Measurements from ENCODE around the gene LY6G5C. TPM values are rescaled to one million over a fixed set of nuclear protein-coding genes. Genes with fewer than 3 reads are reported as not detected.

LY6G5C gene
- total RNA-seq, 4 donors from 2014 or later = 0.95 to 2.2 TPM; not detected in 2

GRCh38 chr6:31713991-31714684 is 33.3 kb upstream of the LY6G5C start:
- Histone ChIP-seq H3K27ac (peak overlapping the region; percentile 38 to 64 (median 48)), H3K4me1 (peaks cover 0 to 43% (median 31%) of the 10 kb centered on the region in 4 donors), H3K9me3 (no peaks in the 10 kb centered on the region), H3K27me3 (no peaks in the 10 kb centered on the region), H3K4me3 (no peak overlapping the region), H3K36me3 (no peaks in the 10 kb centered on the region)
- no peak for TF ChIP-seq CTCF (IDR thresholded peaks at IDR 0.05)
- no peak for TF ChIP-seq POLR2AphosphoS5 (IDR thresholded peaks at IDR 0.05)
- TF ChIP-seq POLR2A (IDR thresholded peaks at IDR 0.05) = no peak
- TF ChIP-seq EP300 (IDR thresholded peaks at IDR 0.05; ENCODE audit: low read depth) = no peak
- in situ Hi-C loops (cut with MboI; ENCODE audit: low pct_ligation_motif_present in 1 of 4, low pct_unique_long_range_greater_than_20kb in 1 of 4, low sequenced_read_pairs in 3 of 4) (no loop called here), intact Hi-C loops (cut with DNase I; ENCODE audit: low total_unique reads) (no loop called here)
- peak; percentile 34 for DNase-seq
- WGBS, 2 donors (ENCODE audit: low coverage in 1 of 2) = 20 to 23% methylated on average over 5 of the region's 5 CpGs

GRCh38 chr6:31713465-31713864 is 32.6 kb upstream of the LY6G5C start:
- 62 to 63% methylated on average over 2 to 4 of the region's 4 CpGs for WGBS, 2 donors (ENCODE audit: low coverage in 1 of 2)
- no peak for DNase-seq
- Histone ChIP-seq H3K4me3 (no peak overlapping the region), H3K9me3 (no peaks in the 10 kb centered on the region), H3K27ac (peak overlapping the region; percentile 38 to 64 (median 48)), H3K4me1 (peaks cover 0 to 37% (median 24%) of the 10 kb centered on the region in 4 donors), H3K36me3 (no peaks in the 10 kb centered on the region), H3K27me3 (no peaks in the 10 kb centered on the region)
- in situ Hi-C loops (cut with MboI; ENCODE audit: low pct_ligation_motif_present in 1 of 4, low pct_unique_long_range_greater_than_20kb in 1 of 4, low sequenced_read_pairs in 3 of 4) = no loop called here
- TF ChIP-seq POLR2AphosphoS5 (IDR thresholded peaks at IDR 0.05) = no peak
- TF ChIP-seq CTCF (IDR thresholded peaks at IDR 0.05) = no peak
- no peak for TF ChIP-seq EP300 (IDR thresholded peaks at IDR 0.05; ENCODE audit: low read depth)
- TF ChIP-seq POLR2A (IDR thresholded peaks at IDR 0.05) = no peak
- intact Hi-C loops (cut with DNase I; ENCODE audit: low total_unique reads) = no loop called here

GRCh38 chr6:31712296-31712695 is 31.4 kb upstream of the LY6G5C start:
- H3K27me3 ChIP-seq = no peaks in the 10 kb centered on the region
- peaks cover 0 to 28% (median 15%) of the 10 kb centered on the region in 4 donors for H3K4me1 ChIP-seq
- intact Hi-C loops (cut with DNase I; ENCODE audit: low total_unique reads) (no loop called here), in situ Hi-C loops (cut with MboI; ENCODE audit: low pct_ligation_motif_present in 1 of 4, low pct_unique_long_range_greater_than_20kb in 1 of 4, low sequenced_read_pairs in 3 of 4) (no loop called here)
- DNase-seq = peak; percentile 45
- H3K36me3 ChIP-seq = no peaks in the 10 kb centered on the region
- H3K27ac ChIP-seq = no peak overlapping the region
- no peak overlapping the region for H3K4me3 ChIP-seq
- no peaks in the 10 kb centered on the region for H3K9me3 ChIP-seq
- TF ChIP-seq POLR2A (IDR thresholded peaks at IDR 0.05) = no peak
- peak in 1 of 5 experiments; percentile 39 for TF ChIP-seq CTCF (IDR thresholded peaks at IDR 0.05)
- WGBS, 2 donors (ENCODE audit: low coverage in 1 of 2) = 85% methylated on average over 8 of the region's 8 CpGs; no CpG with 5 or more reads in 1 of the 2 donors

GRCh38 chr6:31711233-31711632 is 30.4 kb upstream of the LY6G5C start:
- intact Hi-C loops (cut with DNase I; ENCODE audit: low total_unique reads) (no loop called here), in situ Hi-C loops (cut with MboI; ENCODE audit: low pct_ligation_motif_present in 1 of 4, low pct_unique_long_range_greater_than_20kb in 1 of 4, low sequenced_read_pairs in 3 of 4) (no loop called here)
- peaks cover 0 to 28% (median 15%) of the 10 kb centered on the region in 4 donors for H3K4me1 ChIP-seq
- 34% methylated on average over 8 of the region's 8 CpGs; no CpG with 5 or more reads in 1 of the 2 donors for WGBS, 2 donors (ENCODE audit: low coverage in 1 of 2)
- DNase-seq = peak; percentile 53
- no peaks in the 10 kb centered on the region for H3K36me3 ChIP-seq
- H3K4me3 ChIP-seq = no peak overlapping the region
- no peaks in the 10 kb centered on the region for H3K9me3 ChIP-seq
- H3K27ac ChIP-seq = peak overlapping the region in 2 of 4 donors; percentile 19 to 21
- TF ChIP-seq CTCF (IDR thresholded peaks at IDR 0.05) (no peak), POLR2AphosphoS5 (IDR thresholded peaks at IDR 0.05) (peak in 1 of 3 donors; percentile 43)
- no peaks in the 10 kb centered on the region for H3K27me3 ChIP-seq
